NCI-H2107 treated with DMSO at 0.1 percent for 48 hours (cell line): Measurements from ENCODE around the gene DUSP16.
"Not testable (repeated sequence)": the region's sequence is repeated elsewhere in the genome, so short reads cannot be mapped to it uniquely, and the experiment has no call there.

Source experiments
- DNase-seq: peaks from one replicate; lab custom pipeline; 2025; ENCODE audit not compliant: unreplicated experiment; lab: John Stamatoyannopoulos, UW

DUSP16 gene

GRCh38 chr12:12548713-12549112 lies 13.9 kb downstream of the DUSP16 start:
- DNase-seq: no peak

- no peak for DNase-seq
These were observed 16.3 kb downstream of the DUSP16 start for GRCh38 chr12:12546314-12546772.

- no peak for DNase-seq
These were observed 18.7 kb downstream of the DUSP16 start for GRCh38 chr12:12543959-12544358.

- no peak for DNase-seq
These were observed 19.7 kb downstream of the DUSP16 start for GRCh38 chr12:12542964-12543363.

GRCh38 chr12:12542286-12542685 lies 20.4 kb downstream of the DUSP16 start:
- no peak for DNase-seq

GRCh38 chr12:12541782-12542181 lies 20.9 kb downstream of the DUSP16 start:
- DNase-seq: no peak

- DNase-seq: no peak
These were observed 22.2 kb downstream of the DUSP16 start for GRCh38 chr12:12540261-12541013.

- DNase-seq: no peak
These were observed 23.4 kb downstream of the DUSP16 start for GRCh38 chr12:12539028-12539810.

GRCh38 chr12:12538535-12538934 lies 24.1 kb downstream of the DUSP16 start:
- no peak for DNase-seq

GRCh38 chr12:12537421-12537820 lies 25.2 kb downstream of the DUSP16 start:
- DNase-seq: no peak

- DNase-seq: no peak
These were observed 27.7 kb downstream of the DUSP16 start for GRCh38 chr12:12534975-12535374.

- no peak for DNase-seq
These were observed 28.3 kb downstream of the DUSP16 start for GRCh38 chr12:12534166-12534866.

- DNase-seq: no peak
These were observed 29.3 kb downstream of the DUSP16 start for GRCh38 chr12:12533238-12533829.

- no peak for DNase-seq
These were observed 31.5 kb downstream of the DUSP16 start for GRCh38 chr12:12531194-12531593.

GRCh38 chr12:12529783-12530421 lies 32.8 kb downstream of the DUSP16 start:
- no peak for DNase-seq

GRCh38 chr12:12528361-12529270 lies 34.0 kb downstream of the DUSP16 start:
- DNase-seq: no peak

- DNase-seq: no peak
These were observed 34.8 kb downstream of the DUSP16 start for GRCh38 chr12:12527820-12528296.

- no peak for DNase-seq
These were observed 38.5 kb downstream of the DUSP16 start for GRCh38 chr12:12524128-12524527.

- peak; percentile 50 for DNase-seq
These were observed 39.4 kb downstream of the DUSP16 start for GRCh38 chr12:12523229-12523628.

GRCh38 chr12:12522657-12523056 lies 40.0 kb downstream of the DUSP16 start:
- DNase-seq: not testable (repeated sequence)
